Central memory CD8-positive, alpha-beta T cell (primary cell): Measurements from ENCODE around the gene FUT7.

Experiments used
- ATAC-seq: fragments of 150-1000 bp; cut with Tn5 transposase; replicated peaks from 2 replicates; pipeline ENCODE4 v1.10.0; 2022; ENCODE audit warnings: mild to moderate bottlenecking, moderate FRiP score, moderate number of reproducible peaks; ENCODE audit not compliant: poor library complexity, severe bottlenecking; ENCODE audit errors: extremely low read depth
- DNase-seq, 2 donors: peaks; one replicate each; pipeline ENCODE4 v3.0.0; 2021; ENCODE audit warnings: low spot score in 2 of 2
- H3K27ac Mint-ChIP-seq: one replicate; pipeline ENCODE4 v1.8.0; 2022; ENCODE audit warnings: low read depth, mild to moderate bottlenecking, moderate library complexity, mixed read lengths
- H3K27me3 Mint-ChIP-seq: one replicate; pipeline ENCODE4 v1.8.0; 2022; ENCODE audit warnings: mixed read lengths
- H3K36me3 Mint-ChIP-seq: one replicate; pipeline ENCODE4 v1.8.0; 2022; ENCODE audit warnings: mild to moderate bottlenecking, moderate library complexity, mixed read lengths; ENCODE audit not compliant: insufficient read depth
- H3K4me1 Mint-ChIP-seq: one replicate; pipeline ENCODE4 v1.8.0; 2022; ENCODE audit warnings: mixed read lengths
- H3K4me3 Mint-ChIP-seq: one replicate; pipeline ENCODE4 v1.8.0; 2022; ENCODE audit warnings: mild to moderate bottlenecking, moderate library complexity, mixed read lengths
- H3K9me3 Mint-ChIP-seq: one replicate; pipeline ENCODE4 v1.8.0; 2022; ENCODE audit warnings: mixed read lengths

Gene FUT7

DNA sequence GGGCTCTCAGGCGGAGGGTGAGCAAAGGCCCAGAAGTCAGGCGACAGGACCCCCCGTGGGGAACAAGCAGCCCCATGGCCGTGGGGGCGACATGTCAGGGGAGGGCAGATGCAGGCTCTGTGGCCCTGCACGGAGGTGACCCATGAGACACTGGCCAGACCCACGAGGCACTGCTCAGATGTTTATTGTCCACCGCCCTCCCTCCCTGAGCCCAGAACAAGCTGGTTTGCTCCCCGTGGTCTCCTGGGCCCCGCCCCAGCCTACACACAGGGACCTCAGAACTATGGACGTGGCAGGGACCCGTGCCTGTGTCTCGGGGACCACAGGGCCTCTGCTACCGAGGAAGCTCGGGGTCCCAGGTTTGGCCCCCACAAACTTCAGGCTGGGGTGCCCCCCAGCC is 1.9 kb downstream of the FUT7 start:
- Mint-ChIP-seq H3K4me3 (peak overlapping the region; percentile 86), H3K27me3 (no peaks in the 10 kb centered on the region), H3K36me3 (peaks cover 17% of the 10 kb centered on the region), H3K27ac (peak overlapping the region; percentile 75), H3K9me3 (no peaks in the 10 kb centered on the region), H3K4me1 (peaks cover 56% of the 10 kb centered on the region)
- ATAC-seq (no peak), DNase-seq (no peak)

DNA sequence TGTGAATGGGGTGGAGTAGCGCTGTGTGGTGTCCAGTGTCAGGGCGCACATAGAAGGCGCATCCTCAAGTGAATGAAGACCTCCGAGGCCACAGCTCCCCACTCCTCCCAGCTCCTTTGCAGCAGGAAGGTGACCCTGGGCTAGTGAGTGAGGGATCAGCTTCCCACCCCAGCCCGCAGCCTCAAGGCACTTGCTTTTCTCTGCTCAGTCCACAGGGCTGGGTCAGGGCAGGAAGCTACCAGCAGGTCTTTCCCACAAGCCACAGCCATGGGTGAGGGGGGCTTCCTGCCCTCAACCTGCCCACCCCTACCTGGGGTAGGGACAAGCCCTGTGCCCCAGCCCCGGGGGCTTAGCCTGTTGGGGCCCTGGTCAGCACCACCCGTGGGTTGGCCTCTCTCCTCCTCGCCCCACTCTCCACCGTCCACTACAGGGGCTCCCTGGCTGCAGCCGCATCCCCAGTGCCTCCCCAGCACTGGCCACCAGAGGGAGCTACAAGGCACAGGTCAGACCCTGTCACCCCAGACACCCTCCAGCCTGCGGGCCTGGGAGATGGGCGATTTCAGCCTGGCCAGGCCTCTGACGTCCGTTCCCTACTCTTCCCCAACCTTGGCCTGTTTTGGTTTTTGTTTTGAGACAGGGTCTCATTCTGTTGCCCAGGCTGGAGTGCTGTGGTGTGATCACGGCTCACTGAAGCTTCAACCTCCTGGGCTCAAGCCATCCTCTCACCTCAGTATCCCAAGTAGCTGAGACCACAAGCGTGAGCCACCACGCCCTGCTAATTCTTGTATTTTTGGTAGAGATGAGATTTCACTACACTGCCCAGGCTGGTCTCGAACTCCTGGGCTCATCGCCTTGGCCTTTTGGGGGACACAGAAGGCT is 2.6 kb downstream of the FUT7 start:
- DNase-seq: peak; percentile 37 to 62
- Mint-ChIP-seq H3K27me3 (no peaks in the 10 kb centered on the region), H3K36me3 (peaks cover 15% of the 10 kb centered on the region), H3K27ac (peak overlapping the region; percentile 75), H3K4me3 (peak overlapping the region; percentile 86), H3K9me3 (no peaks in the 10 kb centered on the region), H3K4me1 (peaks cover 49% of the 10 kb centered on the region)
- peak; percentile 22 for ATAC-seq

DNA sequence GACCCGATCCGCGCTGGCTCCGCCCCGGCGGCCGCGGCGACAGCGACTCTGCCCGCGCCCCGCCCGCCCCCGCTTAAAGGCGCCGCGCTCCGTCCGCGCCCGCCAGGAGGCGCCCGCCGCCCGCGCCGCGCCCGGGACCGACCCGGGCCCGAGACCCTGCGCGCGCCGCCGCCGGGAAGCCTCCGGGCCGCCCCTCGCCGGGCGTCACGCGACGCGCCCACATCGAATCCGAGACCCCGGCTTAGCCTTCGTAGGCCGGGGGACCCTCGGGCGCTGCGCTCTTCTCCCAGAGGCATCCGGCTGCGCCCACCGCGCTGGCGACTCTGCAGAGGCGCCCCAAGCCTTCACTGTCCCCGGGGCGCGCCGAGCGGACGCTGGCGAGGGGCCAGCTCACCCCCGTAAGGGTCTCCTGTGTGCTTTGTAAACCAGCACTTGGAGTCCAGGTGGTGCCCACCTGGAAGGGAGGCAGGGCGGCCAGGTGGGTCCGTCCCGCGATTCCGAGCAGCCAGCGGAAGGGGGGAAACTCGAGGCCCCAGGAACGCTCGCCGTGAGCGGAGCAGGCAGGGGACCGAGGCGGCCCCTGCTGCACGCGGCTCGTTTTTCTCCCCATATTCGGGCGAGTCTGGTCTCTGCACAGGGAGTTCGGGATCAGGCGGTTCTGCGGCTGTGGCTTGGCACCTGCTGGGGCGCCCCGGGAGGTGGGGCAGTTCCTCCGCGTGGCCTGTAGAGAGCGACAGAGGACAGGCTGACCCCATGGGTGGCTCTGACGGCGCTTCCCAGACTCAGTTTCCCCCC is 3.4 kb downstream of the FUT7 start:
- H3K4me3 Mint-ChIP-seq: peak overlapping the region; percentile 86
- DNase-seq (peak; percentile 45 to 50), ATAC-seq (peak; percentile 51)
- H3K4me1 Mint-ChIP-seq: peaks cover 48% of the 10 kb centered on the region
- H3K36me3 Mint-ChIP-seq: peaks cover 15% of the 10 kb centered on the region
- H3K27ac Mint-ChIP-seq: peak overlapping the region; percentile 75
- no peaks in the 10 kb centered on the region for H3K9me3 Mint-ChIP-seq
- H3K27me3 Mint-ChIP-seq: no peaks in the 10 kb centered on the region

DNA sequence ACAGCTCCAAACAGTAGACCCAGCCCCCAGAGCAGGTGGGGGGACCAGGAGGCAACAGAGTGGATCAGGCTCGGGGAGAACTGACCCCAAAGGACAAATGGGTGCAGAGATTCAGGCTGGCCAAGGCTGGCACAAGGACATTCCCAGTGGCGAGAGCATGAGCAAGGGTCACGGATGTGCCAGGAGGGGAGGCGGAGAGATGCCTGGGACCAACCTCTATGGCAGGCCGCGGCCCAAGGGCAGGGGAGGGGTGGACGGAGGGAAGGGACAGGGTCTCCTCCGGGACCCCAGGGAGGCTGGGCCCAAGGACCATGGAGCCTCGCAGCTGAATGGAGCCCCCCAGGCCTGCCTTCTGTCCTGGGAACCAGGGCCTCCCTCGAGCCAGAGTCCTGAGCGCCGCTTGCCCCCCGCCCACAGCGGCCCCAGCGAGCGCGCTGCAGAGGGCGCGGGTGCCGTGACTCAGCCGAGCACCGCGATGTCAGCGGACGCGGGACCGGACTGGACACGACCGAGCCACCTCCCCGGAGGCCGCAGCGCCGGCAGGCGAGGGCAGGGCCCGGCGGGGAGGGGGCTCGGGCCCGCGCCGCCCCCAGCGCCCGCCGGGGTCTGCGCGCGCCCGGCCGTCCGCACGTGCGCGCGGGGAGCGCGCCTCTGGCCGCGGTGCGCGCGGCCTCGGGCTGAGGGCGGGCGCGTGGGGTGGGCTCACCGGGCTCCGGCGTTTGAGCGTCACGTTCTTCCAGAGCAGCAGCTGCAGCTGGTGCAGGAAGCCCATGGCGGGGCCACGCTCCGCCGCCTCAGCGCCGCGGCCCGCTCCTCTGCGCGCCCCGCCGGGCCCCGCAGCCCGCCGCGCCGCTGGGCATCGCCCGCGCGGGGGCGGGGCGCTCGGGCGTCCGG is 4.3 kb downstream of the FUT7 start, which contains the start of gene ABCA2:
Gene ABCA2, minus strand, starts transcription at position 869 of the 894 bp plus-strand sequence. Its CDS starts 97 bp downstream, at position 772.
- Mint-ChIP-seq H3K4me3 (peak within 1 kb of the TSS; percentile 86), H3K27ac (peak within 1 kb of the TSS; percentile 90), H3K9me3 (no peaks in the 10 kb centered on the region), H3K4me1 (peaks cover 41% of the 10 kb centered on the region), H3K27me3 (no peaks in the 10 kb centered on the region), H3K36me3 (peaks cover 16% of the 10 kb centered on the region)
- ATAC-seq (no peak), DNase-seq (no peak)

DNA sequence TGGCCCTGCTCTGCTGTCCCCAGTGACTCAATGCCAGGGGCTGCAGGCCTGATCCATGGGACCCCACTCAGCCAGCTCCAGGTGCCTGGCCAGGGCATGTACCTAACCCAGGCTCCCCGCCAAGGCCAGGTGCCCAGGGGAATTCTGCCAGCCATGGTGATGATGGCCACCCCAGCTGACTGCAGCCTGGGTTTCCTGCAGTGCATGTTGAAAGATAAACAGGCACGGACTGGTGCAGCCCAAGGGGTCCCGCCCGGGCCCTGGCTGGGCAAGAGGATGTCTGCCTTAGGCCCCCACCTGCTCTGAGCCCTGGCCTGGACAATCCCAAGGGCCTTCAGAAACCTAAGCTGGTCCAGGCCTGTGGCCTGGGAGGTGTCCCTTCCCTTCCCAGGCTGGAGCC is 5.1 kb downstream of the FUT7 start:
- ATAC-seq: no peak
- H3K27me3 Mint-ChIP-seq: no peaks in the 10 kb centered on the region
- no peaks in the 10 kb centered on the region for H3K9me3 Mint-ChIP-seq
- DNase-seq: no peak
- peaks cover 17% of the 10 kb centered on the region for H3K36me3 Mint-ChIP-seq
- peaks cover 38% of the 10 kb centered on the region for H3K4me1 Mint-ChIP-seq
- peak overlapping the region; percentile 90 for H3K27ac Mint-ChIP-seq
- peak overlapping the region; percentile 86 for H3K4me3 Mint-ChIP-seq

DNA sequence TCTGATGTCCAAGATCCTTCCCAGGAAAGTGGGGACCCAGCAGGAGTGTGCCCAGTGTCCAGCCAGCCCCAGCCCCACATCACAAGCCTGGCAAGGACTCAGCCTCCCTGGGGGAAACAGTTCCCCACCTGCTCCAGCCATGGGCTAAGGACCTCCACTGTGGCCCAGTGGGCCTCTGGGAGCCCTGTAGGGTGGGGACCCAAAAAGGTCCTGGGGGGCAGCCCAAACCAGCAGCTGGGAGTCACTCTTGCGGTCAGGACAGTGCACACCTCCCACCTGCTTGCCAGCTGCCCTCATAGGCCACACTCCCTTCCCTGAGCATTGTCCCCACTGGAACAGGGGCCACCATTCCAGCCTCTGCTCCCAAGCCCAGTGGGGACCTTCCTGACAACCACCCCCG is 5.5 kb downstream of the FUT7 start:
- no peaks in the 10 kb centered on the region for H3K27me3 Mint-ChIP-seq
- peaks cover 16% of the 10 kb centered on the region for H3K36me3 Mint-ChIP-seq
- no peak for DNase-seq
- peaks cover 36% of the 10 kb centered on the region for H3K4me1 Mint-ChIP-seq
- H3K9me3 Mint-ChIP-seq: no peaks in the 10 kb centered on the region
- peak overlapping the region; percentile 86 for H3K4me3 Mint-ChIP-seq
- no peak for ATAC-seq
- peak overlapping the region; percentile 90 for H3K27ac Mint-ChIP-seq

DNA sequence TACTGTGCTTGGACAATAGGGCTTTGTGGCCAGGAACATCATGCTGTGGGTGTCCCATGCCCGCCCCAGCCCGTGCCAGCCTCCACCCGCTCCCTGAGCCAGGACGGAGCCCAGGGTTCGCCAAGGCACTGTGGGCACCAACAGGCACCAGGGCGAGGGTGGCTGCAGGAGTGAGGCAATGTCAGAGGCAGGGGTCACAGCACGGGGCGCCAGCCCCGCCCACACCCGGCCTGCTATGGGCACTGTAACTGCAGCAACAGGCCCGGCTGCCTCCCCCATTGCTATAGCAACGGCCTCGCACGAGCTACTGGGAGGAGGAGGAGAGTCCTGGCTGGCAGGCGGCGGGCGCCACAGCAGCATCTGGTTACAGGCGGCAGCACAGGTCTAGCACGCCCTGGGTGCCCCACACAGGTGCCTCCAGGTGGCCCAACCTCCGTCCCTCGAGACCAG is 6.3 kb downstream of the FUT7 start:
- H3K9me3 Mint-ChIP-seq: no peaks in the 10 kb centered on the region
- no peak overlapping the region for H3K27ac Mint-ChIP-seq
- ATAC-seq: no peak
- no peaks in the 10 kb centered on the region for H3K27me3 Mint-ChIP-seq
- peaks cover 14% of the 10 kb centered on the region for H3K36me3 Mint-ChIP-seq
- H3K4me3 Mint-ChIP-seq: no peak overlapping the region
- no peak for DNase-seq
- H3K4me1 Mint-ChIP-seq: peaks cover 31% of the 10 kb centered on the region

DNA sequence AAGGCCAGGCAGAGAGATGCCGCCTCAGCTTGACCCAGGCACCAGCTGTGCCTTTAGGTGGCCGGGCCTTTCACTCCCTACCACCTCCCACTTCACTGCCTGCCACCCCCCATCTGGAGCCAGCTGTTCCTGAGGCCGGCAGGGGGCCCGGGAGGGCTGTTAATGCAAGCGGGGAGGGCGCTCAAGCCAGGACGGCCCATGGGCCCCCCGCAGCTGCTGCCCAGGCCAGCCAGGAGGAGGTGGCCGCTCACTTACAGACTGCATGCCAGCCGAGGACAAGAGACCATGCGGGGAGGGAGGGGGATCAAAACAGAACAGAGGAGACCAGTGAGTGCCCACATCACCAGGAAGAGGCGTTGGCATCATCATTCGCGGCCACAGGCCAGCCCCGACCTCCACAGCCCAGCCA is 8.3 kb downstream of the FUT7 start:
- Mint-ChIP-seq H3K36me3 (peaks cover 8% of the 10 kb centered on the region), H3K4me1 (peaks cover 18% of the 10 kb centered on the region), H3K4me3 (no peak overlapping the region), H3K9me3 (no peaks in the 10 kb centered on the region), H3K27me3 (no peaks in the 10 kb centered on the region), H3K27ac (no peak overlapping the region)
- ATAC-seq (no peak), DNase-seq (no peak)

DNA sequence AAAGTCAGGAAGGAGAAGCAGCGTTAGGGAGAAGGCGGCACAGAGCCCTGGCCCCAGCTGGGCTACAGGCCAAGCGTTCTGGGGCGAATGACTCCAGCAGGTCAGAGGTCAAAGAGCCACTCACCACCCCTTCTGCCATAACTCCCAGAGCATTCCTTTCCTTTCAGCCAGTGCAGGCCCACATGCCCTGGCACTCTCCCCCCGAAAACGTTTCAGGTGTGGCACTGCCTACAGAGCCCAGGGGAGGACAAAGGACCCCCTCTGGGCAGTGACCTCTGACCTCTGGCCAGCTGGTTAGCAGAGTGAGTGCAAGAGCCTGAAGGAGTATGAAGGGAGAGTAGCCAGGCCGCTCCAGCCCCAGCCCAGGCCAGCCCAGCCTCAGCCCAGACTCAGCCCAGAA is 8.7 kb downstream of the FUT7 start:
- peaks cover 18% of the 10 kb centered on the region for H3K4me1 Mint-ChIP-seq
- no peak overlapping the region for H3K27ac Mint-ChIP-seq
- DNase-seq (no peak), ATAC-seq (no peak)
- H3K27me3 Mint-ChIP-seq: no peaks in the 10 kb centered on the region
- H3K36me3 Mint-ChIP-seq: peaks cover 6% of the 10 kb centered on the region
- no peaks in the 10 kb centered on the region for H3K9me3 Mint-ChIP-seq
- H3K4me3 Mint-ChIP-seq: no peak overlapping the region

DNA sequence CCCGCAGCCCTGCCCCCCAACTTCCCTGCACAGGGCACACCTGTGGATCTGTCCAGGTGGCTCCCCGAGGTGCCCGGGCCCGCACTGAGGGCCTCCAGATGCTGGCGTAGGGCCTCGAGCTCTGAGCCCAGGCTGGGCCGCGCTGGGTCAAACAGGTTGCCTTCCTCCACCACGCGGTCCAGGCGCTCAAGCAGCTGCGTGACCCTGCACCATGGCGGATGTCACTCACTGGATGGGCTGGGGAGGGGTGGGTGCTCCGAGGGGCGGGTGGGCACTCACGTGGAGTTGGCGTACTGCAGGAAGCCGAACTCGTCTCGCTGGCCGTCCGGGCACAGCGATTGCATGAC is 9.3 kb downstream of the FUT7 start:
- no peak overlapping the region for H3K27ac Mint-ChIP-seq
- peaks cover 18% of the 10 kb centered on the region for H3K4me1 Mint-ChIP-seq
- no peaks in the 10 kb centered on the region for H3K9me3 Mint-ChIP-seq
- peaks cover 6% of the 10 kb centered on the region for H3K36me3 Mint-ChIP-seq
- no peaks in the 10 kb centered on the region for H3K27me3 Mint-ChIP-seq
- ATAC-seq (no peak), DNase-seq (no peak)
- no peak overlapping the region for H3K4me3 Mint-ChIP-seq

DNA sequence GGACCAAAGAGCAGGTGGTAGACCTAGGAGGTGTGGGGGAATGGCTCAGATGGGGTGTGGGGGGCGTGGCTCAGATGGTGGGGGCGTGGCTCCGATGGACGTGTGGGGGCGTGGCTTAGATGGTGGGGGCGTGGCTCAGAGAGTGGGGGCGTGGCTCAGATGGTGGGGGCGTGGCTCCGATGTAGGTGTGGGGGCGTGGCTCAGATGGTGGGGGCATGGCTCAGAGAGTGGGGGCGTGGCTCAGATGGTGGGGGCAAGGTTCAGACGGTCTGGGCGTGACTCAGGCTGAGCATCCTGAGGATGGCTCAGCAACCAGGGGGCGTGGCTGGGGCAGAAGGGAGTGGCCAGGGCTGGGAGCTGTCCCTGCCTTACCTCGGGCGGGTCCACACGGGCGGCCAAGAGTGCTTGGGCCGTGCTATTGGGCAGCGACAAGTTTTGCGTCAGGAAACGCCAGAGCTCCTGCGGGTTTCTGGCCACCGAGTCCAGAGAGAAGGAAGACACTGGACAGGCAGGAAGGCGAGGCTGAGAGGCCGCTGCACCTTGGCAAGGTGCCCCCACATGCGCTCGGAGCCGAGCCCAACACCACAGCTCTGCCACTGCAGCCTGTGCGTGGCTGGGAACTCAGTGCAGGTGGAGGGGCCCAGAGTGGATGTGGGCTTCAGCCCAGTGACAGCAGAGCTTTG is 9.8 kb downstream of the FUT7 start:
- Mint-ChIP-seq H3K27me3 (no peaks in the 10 kb centered on the region), H3K4me3 (no peak overlapping the region), H3K27ac (no peak overlapping the region), H3K9me3 (no peaks in the 10 kb centered on the region), H3K36me3 (peaks cover 6% of the 10 kb centered on the region), H3K4me1 (peaks cover 18% of the 10 kb centered on the region)
- peak; percentile 64 for ATAC-seq
- peak; percentile 45 to 58 for DNase-seq

DNA sequence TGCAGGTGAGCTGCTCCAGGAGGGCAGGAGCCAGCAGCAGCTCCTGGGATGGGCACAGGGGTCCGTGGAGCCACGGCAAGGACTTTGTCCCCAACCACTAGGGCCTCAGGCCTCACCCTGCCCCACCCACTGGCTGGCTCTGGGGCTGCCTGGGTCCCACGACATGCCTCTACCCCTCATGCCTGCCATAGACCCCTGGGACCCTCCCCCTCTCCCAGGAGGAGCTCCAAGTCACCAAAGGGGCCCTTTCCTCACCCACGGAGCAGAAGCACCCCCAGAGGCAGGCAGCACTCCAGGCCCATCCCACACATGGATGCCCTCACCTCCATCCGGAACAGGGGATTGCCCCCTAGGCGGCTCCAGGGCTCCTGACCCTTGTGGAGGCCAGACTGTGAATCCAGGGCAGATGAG is 10.3 kb downstream of the FUT7 start:
- H3K27ac Mint-ChIP-seq: no peak overlapping the region
- H3K4me3 Mint-ChIP-seq: no peak overlapping the region
- peaks cover 15% of the 10 kb centered on the region for H3K4me1 Mint-ChIP-seq
- H3K36me3 Mint-ChIP-seq: peaks cover 6% of the 10 kb centered on the region
- no peak for ATAC-seq
- no peaks in the 10 kb centered on the region for H3K27me3 Mint-ChIP-seq
- H3K9me3 Mint-ChIP-seq: no peaks in the 10 kb centered on the region
- DNase-seq: no peak
